Stimulated activated CD4-positive, alpha-beta T cell treated with anti-CD3 and anti-CD28 coated beads, Interleukin-4, amount 100 ng/mL, for 48 hours (primary cell): ENCODE measurements around the gene PRRG1.
"Not testable (repeated sequence)": the region's sequence is repeated elsewhere in the genome, so short reads cannot be mapped to it uniquely, and the experiment has no call there.

Source experiments
- DNase-seq, 2 donors: peaks; one replicate each; pipeline ENCODE4 v3.0.0-alpha.2; 2020; ENCODE audit warnings: low read depth in 2 of 2

The PRRG1 gene

GRCh38 chrX:37378404-37378803 is 29.2 kb downstream of the PRRG1 start:
- DNase-seq = no peak

- DNase-seq = no peak
Measured at GRCh38 chrX:37378830-37379229, 29.7 kb downstream of the PRRG1 start.

GRCh38 chrX:37380256-37380655 is 31.1 kb downstream of the PRRG1 start:
- DNase-seq = no peak

GRCh38 chrX:37380924-37381323 is 31.8 kb downstream of the PRRG1 start:
- no peak for DNase-seq

- no peak for DNase-seq
Measured at GRCh38 chrX:37383313-37383712, 34.1 kb downstream of the PRRG1 start.

GRCh38 chrX:37388413-37388812 is 39.2 kb downstream of the PRRG1 start:
- no peak for DNase-seq

- DNase-seq = no peak
Measured at GRCh38 chrX:37405956-37406355, 56.8 kb downstream of the PRRG1 start.

GRCh38 chrX:37407736-37408135 is 58.6 kb downstream of the PRRG1 start:
- DNase-seq = no peak

GRCh38 chrX:37409278-37409677 is 60.1 kb downstream of the PRRG1 start:
- no peak for DNase-seq

- DNase-seq = no peak
Measured at GRCh38 chrX:37420185-37420584, 71.0 kb downstream of the PRRG1 start.

GRCh38 chrX:37420756-37421155 is 71.6 kb downstream of the PRRG1 start:
- no peak for DNase-seq

GRCh38 chrX:37424000-37424429 is 74.9 kb downstream of the PRRG1 start:
- no peak for DNase-seq

GRCh38 chrX:37425370-37425769 is 76.2 kb downstream of the PRRG1 start:
- no peak for DNase-seq

GRCh38 chrX:37428962-37429361 is 79.8 kb downstream of the PRRG1 start:
- not testable (repeated sequence) for DNase-seq

GRCh38 chrX:37434362-37434761 is 85.2 kb downstream of the PRRG1 start:
- DNase-seq = no peak

- no peak for DNase-seq
Measured at GRCh38 chrX:37437160-37437559, 88.0 kb downstream of the PRRG1 start.

- DNase-seq = no peak
Measured at GRCh38 chrX:37441377-37441776, 92.2 kb downstream of the PRRG1 start.

GRCh38 chrX:37445182-37445581 is 96.0 kb downstream of the PRRG1 start:
- DNase-seq = no peak

- DNase-seq = no peak
Measured at GRCh38 chrX:37453821-37454220, 104.7 kb downstream of the PRRG1 start.

- no peak for DNase-seq
Measured at GRCh38 chrX:37454537-37455285, 105.5 kb downstream of the PRRG1 start.

GRCh38 chrX:37455381-37455780 is 106.2 kb downstream of the PRRG1 start:
- no peak for DNase-seq

GRCh38 chrX:37460285-37460684 is 111.1 kb downstream of the PRRG1 start:
- DNase-seq = not testable (repeated sequence)

- no peak for DNase-seq
Measured at GRCh38 chrX:37462346-37462745, 113.2 kb downstream of the PRRG1 start.
